ENCODE measurements around the gene CARD19. TPM values are rescaled to one million over a fixed set of nuclear protein-coding genes. Genes with fewer than 3 reads are reported as not detected.
A peak's percentile ranks its signal among the peaks of the same experiment; 100 is the strongest.

Gene CARD19
- total and polyA plus RNA-seq, 8 donors = 16.9 to 43.0 (median 23.1) TPM

DNA sequence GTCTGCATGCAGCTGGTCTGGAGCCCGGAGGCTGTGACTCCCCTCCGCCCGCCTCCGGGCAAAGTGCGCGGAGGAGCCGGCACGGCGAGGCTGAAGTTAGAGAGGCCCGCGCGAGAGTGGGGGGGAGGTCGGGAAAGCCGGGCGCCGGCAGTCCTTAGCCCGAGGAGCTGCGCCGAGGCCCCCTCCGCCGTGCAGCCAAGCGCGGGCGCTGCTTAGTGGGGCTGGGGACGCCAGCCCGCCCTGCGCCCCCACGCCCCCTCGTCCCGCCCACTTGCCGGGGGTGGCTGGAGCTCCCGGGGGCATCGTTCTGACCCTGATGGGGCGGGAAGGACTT is 37.6 kb downstream of the CARD19 start:
- intact Hi-C loops (cut with DNase I) = no loop called here
- Histone ChIP-seq H3K27ac (peak overlapping the region; percentile 96 to 99), H3K9me3 (peaks cover 0 to 5% of the 10 kb centered on the region in 2 donors), H3K36me3 (peaks cover 0 to 5% of the 10 kb centered on the region in 2 donors), H3K27me3 (no peaks in the 10 kb centered on the region), H3K4me3 (peak overlapping the region; percentile 76 to 95), H3K4me1 (peaks cover 41 to 76% of the 10 kb centered on the region in 2 donors)
- ATAC-seq (peak; percentile 64), DNase-seq (peak; percentile 56 to 91 (median 85))
- TF ChIP-seq, protein P1, sequence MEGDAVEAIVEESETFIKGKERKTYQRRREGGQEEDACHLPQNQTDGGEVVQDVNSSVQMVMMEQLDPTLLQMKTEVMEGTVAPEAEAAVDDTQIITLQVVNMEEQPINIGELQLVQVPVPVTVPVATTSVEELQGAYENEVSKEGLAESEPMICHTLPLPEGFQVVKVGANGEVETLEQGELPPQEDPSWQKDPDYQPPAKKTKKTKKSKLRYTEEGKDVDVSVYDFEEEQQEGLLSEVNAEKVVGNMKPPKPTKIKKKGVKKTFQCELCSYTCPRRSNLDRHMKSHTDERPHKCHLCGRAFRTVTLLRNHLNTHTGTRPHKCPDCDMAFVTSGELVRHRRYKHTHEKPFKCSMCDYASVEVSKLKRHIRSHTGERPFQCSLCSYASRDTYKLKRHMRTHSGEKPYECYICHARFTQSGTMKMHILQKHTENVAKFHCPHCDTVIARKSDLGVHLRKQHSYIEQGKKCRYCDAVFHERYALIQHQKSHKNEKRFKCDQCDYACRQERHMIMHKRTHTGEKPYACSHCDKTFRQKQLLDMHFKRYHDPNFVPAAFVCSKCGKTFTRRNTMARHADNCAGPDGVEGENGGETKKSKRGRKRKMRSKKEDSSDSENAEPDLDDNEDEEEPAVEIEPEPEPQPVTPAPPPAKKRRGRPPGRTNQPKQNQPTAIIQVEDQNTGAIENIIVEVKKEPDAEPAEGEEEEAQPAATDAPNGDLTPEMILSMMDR (IDR thresholded peaks at IDR 0.05) = no peak

- Histone ChIP-seq H3K36me3 (peaks cover 0 to 5% of the 10 kb centered on the region in 2 donors), H3K27me3 (no peaks in the 10 kb centered on the region), H3K4me1 (peaks cover 39 to 71% of the 10 kb centered on the region in 2 donors), H3K27ac (peak within 1 kb of the TSS; percentile 96 to 99), H3K9me3 (peaks cover 0 to 5% of the 10 kb centered on the region in 2 donors), H3K4me3 (peak within 1 kb of the TSS; percentile 76 to 95)
- DNase-seq (peak; percentile 81 to 95 (median 82)), ATAC-seq (peak; percentile 84)
- intact Hi-C loops (cut with DNase I) = no loop called here
- TF ChIP-seq, protein P1 (IDR thresholded peaks at IDR 0.05) = no peak
Observed at GRCh38 chr9:93134015-93134739, 38.2 kb downstream of the CARD19 start, which contains the start of gene NINJ1. Gene NINJ1 (minus strand): TSS chr9:93134251. CDS start chr9:93134217, 34 bp downstream.

GRCh38 chr9:93134740-93135444 is 38.9 kb downstream of the CARD19 start:
- H3K4me1 ChIP-seq = peaks cover 36 to 64% of the 10 kb centered on the region in 2 donors
- no peak for ATAC-seq
- peak overlapping the region; percentile 76 to 95 for H3K4me3 ChIP-seq
- peak overlapping the region; percentile 96 to 99 for H3K27ac ChIP-seq
- H3K36me3 ChIP-seq = peaks cover 0 to 5% of the 10 kb centered on the region in 2 donors
- TF ChIP-seq, protein P1 (IDR thresholded peaks at IDR 0.05) = no peak
- DNase-seq = no peak
- intact Hi-C loops (cut with DNase I) = no loop called here
- peaks cover 0 to 5% of the 10 kb centered on the region in 2 donors for H3K9me3 ChIP-seq
- no peaks in the 10 kb centered on the region for H3K27me3 ChIP-seq

- Histone ChIP-seq H3K4me1 (peaks cover 31 to 52% of the 10 kb centered on the region in 2 donors), H3K27ac (no peak overlapping the region), H3K4me3 (no peak overlapping the region), H3K27me3 (no peaks in the 10 kb centered on the region), H3K9me3 (peaks cover 0 to 5% of the 10 kb centered on the region in 2 donors), H3K36me3 (peaks cover 0 to under 1% of the 10 kb centered on the region in 2 donors)
- DNase-seq (peak in 1 of 4 donors; percentile 40), ATAC-seq (no peak)
- intact Hi-C loops (cut with DNase I) = no loop called here
- TF ChIP-seq, protein P1 (IDR thresholded peaks at IDR 0.05) = no peak
Observed at GRCh38 chr9:93136011-93136440, 40.0 kb downstream of the CARD19 start.

GRCh38 chr9:93137362-93137761 is 41.3 kb downstream of the CARD19 start:
- ATAC-seq = no peak
- Histone ChIP-seq H3K4me1 (peaks cover 18 to 39% of the 10 kb centered on the region in 2 donors), H3K36me3 (no peaks in the 10 kb centered on the region), H3K4me3 (no peak overlapping the region), H3K27ac (no peak overlapping the region), H3K27me3 (no peaks in the 10 kb centered on the region), H3K9me3 (peaks cover 0 to 5% of the 10 kb centered on the region in 2 donors)
- TF ChIP-seq, protein P1 (IDR thresholded peaks at IDR 0.05) = no peak
- DNase-seq = peak in 1 of 4 donors; percentile 64
- intact Hi-C loops (cut with DNase I) = no loop called here
